ENCODE data around the gene KCNQ1.

KCNQ1 gene

DNA sequence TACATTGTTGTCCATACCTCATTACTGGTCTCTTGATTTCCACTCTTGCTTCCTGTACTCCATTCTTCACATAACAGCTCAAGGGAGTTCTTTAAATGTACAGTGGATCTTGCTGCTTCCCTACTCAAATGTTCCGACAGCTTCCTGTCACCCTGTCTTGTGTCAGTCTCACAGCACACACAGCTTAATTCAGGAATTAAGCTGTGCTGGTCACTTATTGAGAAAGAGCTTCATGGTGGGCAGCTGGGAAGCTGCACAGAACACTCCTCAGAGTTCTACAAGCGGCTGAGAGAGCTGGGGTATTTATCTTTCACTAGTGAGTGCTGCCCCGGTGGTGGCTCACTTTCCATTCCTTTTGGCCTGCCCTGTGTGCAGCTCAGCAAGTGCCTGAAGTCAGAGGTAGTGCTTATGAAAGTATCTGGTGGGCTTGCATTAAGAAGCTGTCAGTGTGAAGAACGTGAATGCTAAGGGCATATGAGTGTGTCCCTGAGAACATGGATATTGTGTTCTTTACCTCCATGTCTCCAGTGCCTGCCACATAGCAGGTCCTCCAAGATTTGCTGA lies 206.3 kb downstream of the KCNQ1 start:
- no peak for DNase-seq (ENCODE audit: low spot score)

DNA sequence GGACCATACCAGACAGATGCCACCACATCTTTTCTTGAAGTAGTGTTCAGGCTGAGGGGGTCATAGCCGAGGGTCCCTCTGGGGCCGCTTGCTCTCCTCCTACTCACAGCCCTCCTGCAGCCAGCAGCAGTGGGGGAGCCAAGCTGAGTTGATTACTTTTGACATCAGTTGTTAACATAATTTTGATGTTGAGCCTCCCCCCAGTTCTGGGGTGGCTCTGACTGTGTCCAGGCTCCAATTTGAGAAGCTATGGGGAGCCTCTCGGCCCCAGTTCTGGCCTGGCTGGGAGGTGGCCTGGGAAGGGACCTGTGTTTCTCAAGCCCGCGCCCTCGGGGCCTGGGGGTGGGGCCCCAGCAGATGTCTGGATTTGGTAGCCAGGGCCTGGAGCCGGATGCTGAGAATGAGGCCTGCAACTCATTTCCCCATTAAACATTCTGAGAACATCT lies 207.0 kb downstream of the KCNQ1 start:
- DNase-seq (ENCODE audit: low spot score): no peak

DNA sequence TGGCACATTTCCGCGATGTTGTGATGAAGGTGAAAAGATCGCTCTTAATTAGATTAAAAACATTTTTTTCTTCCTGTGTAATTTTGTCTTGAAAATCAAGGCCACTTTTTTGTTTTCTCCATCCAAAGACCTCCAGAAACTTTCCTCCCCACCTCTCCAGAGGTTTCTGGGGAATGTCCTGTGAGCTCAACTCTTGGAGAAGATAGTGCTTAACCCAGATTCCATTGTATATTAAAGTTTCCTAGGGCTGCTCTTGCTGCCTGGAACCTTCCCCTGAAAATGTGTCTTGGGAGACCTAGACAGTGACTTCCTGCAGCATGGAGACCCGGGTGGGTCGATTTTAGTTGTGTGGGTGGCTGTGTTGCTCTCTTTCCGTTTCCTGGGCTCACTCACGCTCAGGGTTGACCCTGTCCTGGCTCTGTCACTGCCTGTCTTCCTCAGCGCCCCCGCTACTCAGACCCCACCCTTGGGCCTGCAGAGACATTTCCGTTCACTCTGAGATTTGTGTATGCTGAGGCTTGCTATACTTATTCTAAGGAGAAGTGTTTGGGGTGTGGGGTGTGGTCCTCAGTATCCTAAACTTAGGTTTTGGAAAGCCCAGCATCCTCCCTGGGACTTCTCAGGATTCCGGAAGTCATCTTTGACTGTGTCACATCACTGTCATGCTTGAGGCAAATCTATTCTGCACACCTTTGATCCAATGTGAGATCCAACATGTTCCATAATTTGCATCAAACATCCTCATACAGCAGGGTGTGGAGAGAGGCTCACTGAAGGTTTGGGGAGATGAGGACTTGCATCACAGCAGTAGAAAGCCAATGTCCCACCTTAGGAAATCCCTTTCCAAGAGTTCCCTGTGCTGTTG lies 207.8 kb downstream of the KCNQ1 start:
- DNase-seq (ENCODE audit: low spot score): no peak

DNA sequence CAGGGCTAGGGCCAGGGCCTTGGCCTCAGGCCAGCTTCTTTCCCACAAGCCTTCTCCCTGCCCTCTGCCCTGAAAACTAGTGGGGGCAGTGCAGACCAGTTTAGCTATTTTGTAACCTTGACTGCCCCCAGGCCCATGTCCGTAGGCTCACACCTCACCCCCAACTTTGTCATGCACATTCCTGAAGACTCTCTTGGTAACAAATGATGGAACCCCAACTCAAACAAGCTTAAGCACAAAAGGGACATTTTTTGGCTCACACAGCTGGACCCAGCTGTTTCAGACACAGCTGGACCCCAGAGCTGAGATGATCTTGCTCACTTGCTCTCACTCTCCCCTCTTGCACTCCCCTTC lies 208.4 kb downstream of the KCNQ1 start:
- no peak for DNase-seq (ENCODE audit: low spot score)

DNA sequence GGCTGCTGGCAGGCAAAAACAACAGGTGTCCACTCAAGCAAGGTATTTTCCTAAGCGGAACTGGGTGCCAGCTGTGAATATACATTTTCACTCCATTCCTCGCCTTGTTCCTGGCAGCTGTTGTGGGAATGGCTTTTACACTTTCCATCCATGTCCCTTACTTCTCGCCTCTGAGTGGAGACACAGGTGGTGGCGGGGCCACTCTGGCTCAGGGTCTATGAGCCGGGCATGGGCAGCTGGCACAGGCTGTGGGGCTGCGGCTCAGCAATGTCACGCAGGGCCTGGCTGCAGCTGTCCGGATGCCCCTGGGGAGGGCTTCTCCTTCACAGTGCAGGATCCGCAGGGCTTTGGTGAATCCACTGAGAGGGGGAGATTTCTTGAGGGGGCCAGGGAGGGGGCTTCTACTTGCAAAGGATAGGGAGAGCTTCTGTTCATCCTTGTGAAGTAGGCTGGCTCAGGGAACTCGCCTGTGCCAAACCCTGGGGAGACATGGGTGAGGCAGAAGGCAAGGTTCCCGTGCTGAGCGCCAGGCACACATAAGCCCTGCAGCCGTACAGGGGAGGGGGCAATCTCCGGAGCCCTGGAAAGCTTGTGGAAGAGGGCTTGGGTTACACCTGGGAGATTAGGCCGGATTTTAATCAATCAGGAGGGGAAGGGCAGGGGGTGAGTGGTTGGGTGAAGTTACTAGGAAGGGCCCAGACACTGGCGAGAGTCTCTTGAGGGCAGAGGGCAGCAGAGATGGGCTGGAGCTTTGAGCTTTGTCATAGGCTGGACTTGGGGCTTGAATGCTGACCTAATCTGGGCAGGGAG lies 209.3 kb downstream of the KCNQ1 start:
- peak; percentile 25 for DNase-seq (ENCODE audit: low spot score)

DNA sequence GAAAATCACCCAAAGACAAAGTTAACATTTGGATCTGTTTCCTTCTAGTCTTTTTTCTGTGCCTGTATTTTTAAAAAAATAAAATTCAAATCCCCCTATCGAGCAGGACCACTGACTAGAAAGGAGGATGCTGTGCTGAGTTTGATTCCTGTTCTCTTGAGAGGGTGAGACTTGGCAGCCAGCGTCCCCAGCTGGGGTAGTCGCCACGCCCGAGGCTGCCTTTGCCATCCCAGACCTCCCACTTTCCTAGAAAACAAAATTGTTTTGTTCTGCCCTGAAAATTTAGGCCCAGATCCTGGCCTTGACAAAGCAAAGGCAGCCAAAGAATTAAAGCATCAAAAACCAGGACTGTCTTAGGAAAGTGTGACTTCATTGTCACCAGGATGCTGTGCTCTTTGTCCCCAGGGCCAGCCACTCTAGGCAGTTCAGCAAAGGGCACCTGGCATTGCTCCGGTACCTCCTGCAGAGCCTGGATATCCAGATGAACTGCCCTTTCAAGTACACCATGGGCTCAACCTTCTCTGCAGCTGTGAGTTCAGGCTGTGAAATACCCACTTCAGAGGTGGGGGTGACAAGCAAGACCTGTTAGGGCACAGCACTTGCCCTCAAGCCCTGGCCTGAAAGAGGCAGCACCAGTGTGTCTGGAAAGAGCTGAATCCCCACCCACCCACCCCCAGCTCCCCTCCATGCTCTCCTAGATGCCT lies 210.4 kb downstream of the KCNQ1 start:
- no peak for DNase-seq (ENCODE audit: low spot score)

DNA sequence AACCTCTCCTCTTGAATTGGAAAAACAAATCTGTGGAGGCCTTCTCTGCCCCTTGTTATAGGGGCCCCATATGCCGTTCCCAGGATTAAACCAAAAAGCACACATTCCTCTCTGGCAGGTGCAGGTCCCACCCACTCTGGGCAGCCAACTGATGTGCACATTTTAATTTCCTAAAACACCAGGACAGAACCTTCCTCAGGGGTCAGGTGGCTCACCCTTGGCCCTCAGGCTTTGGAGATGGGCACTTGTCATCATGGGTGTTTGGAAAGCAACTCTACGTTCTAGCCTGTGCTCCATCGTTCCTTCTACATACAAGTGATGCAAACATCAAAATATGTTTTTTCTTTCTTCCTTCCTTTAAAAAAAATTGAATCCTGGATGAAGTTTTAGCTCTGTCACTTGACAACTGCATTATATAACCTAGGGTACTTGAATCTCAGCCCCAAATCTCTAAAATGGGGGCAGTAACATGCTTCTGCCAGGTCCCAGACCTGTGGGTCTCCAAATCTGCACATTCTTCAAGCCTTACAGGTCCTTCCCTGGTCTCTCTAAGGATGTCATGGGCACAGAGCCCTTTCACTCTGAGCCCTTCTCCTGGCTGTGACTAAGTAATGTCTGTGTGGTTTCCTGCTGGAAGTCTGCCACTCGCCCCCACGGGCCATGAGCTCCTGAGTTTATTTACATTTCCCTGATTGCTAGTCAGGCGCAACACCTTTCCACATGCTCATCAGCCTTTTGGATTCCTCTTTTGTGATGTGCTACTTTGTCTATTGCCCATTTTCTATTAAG lies 211.2 kb downstream of the KCNQ1 start:
- no peak for DNase-seq (ENCODE audit: low spot score)

DNA sequence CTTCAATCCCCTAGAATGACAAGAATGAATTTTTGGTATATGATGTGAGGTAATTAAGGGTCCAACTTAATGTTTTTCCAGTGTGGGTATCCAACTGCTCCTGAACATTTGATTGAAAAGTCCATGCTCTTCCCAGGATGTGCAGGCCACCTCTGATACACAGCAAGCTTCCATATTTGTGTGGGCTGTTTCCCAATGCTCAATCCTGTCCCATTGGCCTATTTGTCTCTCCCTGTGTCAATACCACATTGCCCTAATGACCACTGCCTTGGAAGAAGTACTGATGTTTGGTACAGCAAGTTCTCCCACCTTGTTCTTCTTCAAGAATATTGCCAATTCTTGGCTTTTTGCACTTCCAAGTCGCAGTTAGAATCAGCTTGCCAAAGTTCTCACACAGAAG lies 212.1 kb downstream of the KCNQ1 start:
- DNase-seq (ENCODE audit: low spot score): no peak

DNA sequence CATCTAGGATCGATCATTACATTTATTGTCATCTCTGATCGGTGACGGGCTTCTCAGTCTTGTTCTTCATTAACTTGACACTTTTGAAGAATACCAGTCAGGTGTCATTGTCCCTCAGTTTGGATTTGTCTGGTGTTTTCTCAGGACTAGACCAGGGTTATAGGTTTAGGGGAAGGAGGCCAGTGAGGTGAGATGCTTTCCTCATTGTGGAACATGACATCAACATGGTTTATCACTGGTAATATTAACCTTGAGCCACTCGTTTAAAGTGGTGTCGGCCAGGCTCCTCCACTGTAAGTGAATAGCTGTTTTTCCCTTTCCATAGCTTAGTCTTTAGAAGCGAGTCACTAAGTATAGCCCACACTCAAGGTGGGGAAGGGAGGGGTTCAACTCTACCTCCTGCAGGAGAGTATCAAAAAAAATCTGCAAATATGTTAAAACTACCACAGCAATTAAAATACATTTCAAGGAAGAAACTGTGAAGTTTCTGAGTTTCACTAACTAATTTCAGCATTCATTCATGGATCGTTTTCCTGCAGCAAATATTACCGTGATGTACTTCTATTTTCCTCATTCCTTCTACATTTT lies 213.0 kb downstream of the KCNQ1 start:
- no peak for DNase-seq (ENCODE audit: low spot score)

DNA sequence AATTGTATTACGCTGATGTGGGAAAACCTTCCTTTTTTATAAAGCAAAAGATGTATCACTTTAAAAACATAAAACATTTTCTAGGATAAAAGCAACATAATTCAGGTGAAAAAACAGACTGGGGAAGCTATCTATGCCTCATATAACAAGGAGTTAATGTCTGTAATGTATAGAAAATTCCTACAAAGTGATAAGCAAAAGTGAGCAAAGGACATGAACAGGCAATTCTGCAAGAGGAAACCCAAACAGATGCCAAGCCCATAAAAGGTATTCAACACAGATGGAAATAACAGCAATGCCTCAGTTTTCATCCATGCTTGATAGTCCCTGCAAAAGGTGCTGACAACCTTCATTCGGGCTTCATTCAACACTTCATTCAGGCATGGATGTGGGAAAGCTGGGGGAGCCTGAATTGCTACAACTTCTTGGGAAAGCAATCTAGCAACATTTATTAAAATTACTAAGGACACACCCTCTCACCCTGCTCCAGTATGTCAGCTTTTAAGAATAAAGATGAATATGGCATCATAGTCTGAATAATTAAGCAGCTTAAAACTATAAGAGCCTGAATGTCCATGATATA lies 215.6 kb downstream of the KCNQ1 start:
- no peak for DNase-seq (ENCODE audit: low spot score)

DNA sequence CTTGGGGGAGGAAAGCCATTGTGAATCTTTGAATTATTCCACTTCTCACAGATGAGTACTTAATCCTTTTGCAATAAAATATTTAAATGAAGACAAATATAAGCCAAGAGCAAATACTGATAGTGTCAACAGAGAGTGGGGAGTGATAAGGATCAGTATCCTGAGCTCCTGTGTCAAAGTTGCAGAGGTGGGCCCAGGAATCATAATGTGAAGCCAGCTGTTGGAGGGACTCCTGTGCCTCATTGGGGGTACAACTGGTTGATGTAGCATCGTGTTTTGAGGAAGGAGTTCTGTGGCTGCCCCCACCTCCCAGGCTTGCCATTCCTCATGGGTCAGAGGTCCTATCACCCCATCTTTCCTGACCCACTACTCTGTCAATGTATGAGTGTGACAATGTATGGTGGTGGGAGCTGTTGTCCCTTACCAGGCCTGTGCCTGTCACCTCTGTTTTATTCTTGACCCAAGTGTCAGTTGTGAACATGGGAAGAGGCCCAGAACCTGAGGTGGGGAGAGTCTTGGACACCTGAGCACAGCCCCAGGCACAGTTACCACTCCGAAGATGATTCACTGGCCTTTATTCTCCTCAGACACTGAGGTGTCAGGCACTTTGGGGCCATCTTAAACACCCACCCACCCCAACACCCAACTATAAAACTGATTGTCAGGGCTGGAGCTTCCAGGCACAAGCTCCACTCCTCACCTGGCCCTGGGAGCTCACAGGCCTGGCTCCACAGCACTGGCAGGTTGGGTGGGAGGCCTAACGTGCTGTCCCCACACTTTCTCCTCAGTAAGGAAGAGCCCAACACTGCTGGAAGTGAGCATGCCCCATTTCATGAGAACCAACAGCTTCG lies 216.6 kb downstream of the KCNQ1 start:
- peak; percentile 18 for DNase-seq (ENCODE audit: low spot score)

DNA sequence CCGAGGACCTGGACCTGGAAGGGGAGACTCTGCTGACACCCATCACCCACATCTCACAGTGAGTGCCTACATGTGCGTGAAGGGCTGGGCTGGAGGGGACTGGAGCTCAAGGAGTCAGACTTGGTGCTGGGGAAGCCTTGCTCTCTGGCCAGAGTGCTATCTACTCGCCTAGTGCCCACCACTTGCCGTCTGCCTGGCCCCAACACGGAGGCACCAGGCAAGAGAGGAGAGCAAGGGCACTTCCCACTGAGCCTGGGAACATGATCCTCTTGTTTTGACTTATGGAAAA lies 217.2 kb downstream of the KCNQ1 start:
- no peak for DNase-seq (ENCODE audit: low spot score)

DNA sequence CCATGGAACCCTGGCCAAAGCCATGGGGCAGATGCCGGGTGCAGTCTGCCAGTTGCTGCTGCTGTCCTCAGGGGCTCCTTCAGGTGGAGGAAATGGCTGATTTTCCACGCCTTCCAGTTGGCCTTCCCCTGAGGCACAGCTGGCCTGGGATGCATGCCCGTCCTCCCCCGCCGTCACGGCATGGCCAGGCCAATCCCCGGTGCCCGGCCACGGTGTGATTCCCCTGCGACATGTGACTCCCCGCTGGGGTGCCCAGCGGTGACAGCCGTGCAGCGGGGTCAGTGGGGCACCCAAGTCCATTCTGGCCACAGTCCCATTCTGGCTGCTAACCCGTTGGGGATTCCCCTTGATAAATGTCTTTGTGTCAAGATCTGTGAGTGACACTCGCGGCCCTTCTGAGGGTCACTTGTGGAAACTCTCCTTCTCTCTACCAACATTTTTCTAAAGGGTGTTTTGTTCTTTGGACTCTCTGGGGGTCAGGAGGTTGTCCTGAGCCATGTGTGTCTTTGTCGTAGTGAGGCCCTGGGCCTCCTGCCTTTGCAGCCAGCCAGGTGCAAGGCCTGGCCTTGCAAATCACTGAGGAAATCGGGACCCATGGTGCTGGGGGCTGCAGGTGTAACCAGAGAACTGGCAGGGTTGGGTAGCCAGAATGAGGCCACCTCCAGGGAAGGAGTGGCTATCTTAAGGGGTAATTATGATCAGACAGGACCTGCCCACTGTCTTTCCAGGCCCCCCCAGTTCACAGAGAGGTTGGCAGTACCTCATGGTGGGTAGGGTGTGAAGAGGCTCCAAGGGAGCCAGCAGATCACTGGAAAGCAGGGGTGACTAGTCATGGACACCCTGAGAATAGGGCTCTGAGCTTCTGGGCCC lies 217.9 kb downstream of the KCNQ1 start:
- peak; percentile 18 for DNase-seq (ENCODE audit: low spot score)

DNA sequence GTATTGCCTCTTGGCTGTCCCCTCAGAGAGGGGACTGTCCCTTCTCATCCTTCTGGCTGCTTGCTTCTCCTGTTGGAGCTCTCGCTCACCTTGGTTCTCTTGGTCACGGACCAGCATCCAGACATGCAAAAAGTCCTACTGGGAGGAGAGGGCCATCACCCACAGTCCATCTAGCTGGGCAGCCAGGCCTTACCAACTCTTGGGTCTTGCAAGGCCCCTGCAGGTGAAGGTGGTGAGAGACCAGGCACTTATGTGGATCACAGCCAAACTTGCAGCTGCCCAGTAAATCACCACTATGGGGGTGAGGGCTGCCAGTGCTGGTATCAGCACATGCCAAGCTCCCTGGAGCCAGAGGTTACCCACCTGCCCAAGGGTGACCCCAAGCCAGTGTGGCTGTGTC lies 218.7 kb downstream of the KCNQ1 start:
- DNase-seq (ENCODE audit: low spot score): no peak

DNA sequence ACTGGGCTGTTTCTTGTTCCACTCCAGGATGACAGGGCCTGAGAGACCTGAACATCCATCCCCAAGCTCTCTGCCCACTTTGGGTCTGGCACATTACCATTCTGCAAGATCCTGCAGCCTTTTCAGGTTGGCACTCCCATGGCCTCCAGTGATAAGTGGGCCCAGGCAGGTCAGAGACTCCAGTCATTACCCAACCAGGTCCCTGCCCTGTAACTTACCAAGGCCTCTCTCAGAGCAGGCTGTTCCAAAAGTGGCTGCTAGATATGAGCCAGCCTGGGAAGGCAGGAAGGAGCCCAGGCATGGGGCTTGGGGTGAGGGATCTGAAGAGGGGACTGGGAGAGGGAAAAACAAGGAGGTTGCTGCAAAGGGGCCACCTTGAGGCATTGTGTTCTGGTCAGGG lies 219.1 kb downstream of the KCNQ1 start:
- DNase-seq (ENCODE audit: low spot score): no peak

DNA sequence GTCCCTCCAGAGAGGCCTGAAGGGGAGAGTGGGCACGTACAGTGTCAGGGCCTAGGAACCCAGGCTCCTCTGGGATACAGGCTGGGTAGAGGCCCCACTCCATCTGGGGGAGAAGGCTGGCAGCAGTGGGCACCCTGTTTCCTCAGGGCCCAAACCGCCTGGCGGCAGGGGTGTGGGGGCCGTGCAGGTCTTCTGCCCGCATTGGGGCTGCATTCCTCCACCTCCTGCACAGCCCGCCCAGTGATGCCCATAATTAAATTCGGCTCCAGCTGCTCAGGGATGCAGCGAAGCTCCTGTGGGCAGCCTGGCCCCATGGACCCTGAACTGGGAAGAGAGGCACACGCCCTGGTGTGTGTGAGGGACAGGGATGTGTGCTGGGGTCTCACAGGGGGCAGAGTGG lies 219.6 kb downstream of the KCNQ1 start:
- no peak for DNase-seq (ENCODE audit: low spot score)

DNA sequence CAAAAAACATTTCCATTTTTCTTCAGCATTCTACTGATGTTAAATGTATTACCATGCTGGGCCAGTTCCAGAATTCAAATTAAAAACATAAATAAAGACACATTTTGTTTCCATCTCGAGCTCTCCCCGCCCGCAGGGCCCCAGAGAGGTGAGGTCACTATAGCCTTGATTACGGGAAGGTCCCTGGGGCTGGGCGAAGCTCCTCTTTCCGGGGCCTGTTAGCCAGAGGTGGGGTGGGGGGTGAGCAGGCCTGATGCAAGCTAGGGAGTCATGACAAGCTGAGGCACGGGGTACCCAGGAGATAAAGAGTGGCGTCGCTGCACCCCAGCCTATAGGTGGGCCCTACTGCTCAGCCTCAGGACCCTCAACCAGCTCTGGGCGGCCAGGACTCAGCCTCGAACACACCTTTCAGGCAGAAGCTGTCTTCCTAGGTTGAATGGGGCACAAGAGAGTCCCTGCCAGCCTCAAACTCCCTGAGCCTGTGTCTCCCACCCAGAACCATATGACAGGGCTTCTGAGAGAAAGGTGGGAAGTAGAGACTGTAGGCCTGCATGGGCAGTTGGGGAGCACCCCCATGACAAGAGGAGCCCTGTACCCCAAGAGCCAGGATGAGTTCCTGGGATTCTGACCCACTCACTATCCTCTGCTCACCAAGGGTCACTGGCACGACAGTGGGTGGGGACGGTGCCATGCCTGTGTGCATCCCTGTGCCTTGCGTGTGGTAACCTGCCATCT lies 220.2 kb downstream of the KCNQ1 start:
- no peak for DNase-seq (ENCODE audit: low spot score)

All from D341Med (cell line).